Measurements from ENCODE around the gene PDE4B.

DNA sequence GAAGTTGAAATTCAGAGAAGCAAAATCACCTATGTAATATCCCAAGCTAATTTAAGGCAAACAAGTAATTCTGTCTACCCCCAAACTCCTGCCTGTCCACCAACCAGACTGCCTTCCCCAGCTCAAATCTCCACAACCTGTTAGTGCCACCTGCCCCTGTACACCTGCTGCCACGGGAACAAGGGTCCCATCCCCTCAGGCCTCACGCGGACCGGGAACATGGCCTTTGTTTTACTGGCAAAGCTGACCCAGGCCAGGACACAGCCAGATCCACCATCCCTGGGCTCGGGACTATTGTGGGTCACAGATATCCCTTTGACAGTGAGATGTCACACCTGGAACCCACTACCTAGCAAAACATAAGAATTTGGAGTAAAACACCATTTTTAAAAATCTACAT lies 601.9 kb downstream of the PDE4B start:
- TF ChIP-seq, protein P1, sequence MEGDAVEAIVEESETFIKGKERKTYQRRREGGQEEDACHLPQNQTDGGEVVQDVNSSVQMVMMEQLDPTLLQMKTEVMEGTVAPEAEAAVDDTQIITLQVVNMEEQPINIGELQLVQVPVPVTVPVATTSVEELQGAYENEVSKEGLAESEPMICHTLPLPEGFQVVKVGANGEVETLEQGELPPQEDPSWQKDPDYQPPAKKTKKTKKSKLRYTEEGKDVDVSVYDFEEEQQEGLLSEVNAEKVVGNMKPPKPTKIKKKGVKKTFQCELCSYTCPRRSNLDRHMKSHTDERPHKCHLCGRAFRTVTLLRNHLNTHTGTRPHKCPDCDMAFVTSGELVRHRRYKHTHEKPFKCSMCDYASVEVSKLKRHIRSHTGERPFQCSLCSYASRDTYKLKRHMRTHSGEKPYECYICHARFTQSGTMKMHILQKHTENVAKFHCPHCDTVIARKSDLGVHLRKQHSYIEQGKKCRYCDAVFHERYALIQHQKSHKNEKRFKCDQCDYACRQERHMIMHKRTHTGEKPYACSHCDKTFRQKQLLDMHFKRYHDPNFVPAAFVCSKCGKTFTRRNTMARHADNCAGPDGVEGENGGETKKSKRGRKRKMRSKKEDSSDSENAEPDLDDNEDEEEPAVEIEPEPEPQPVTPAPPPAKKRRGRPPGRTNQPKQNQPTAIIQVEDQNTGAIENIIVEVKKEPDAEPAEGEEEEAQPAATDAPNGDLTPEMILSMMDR (conservative IDR thresholded peaks at IDR 0.05; ENCODE audit: low read length): no peak
- no peak for TF ChIP-seq EZH2phosphoT487 (IDR thresholded peaks at IDR 0.05; ENCODE audit: borderline replicate concordance, low read depth, low read length)
